HG03045 (cell line): ENCODE measurements around the gene GMPPA.

Experiments used
- ATAC-seq: cut with Tn5 transposase; IDR thresholded peaks from one replicate; pipeline ENCODE4 v1.9.1; 2021; ENCODE audit warnings: mild to moderate bottlenecking, moderate library complexity; ENCODE audit not compliant: unreplicated experiment

GMPPA gene

DNA sequence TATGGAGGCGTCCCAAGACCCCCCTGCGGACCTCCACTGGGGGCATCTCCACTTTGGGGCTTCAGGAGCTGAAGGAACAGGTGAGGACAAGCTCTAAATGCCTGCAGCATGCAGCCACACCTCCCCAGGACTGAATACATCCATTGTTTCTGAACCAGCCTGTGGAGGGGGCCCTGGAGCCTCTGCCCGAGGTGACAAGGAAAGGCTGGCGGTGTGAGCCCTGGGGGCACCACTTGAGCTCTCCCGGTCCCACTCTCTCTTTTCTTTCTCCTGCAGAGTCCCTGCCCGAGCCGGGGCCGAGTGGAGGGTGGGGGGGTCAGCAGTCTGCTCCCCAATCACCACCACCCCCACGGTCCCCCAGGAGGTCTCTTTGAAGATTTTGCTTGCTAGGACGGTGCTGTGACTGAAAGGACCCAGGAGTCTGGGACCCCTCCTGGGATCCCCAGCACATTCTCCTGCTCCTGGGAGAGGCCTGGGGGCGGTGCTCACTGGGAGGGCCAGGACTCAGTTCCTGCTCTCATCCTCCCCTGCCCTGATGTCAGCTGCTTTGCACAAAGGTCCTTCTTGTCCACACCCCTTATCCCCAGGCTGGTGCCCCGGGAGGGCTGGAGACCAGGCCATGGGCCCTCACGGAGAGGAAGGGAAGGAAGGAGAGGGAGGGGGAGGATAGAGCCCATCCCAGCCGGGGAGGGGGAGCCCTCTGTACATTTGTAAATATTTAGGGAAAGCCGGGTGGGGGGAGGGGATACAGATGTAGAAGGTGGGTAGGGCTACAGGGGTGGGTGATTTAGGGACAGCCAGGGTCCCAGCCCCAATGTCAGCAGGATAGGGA is 39.2 kb downstream of the GMPPA start:
- no peak for ATAC-seq

DNA sequence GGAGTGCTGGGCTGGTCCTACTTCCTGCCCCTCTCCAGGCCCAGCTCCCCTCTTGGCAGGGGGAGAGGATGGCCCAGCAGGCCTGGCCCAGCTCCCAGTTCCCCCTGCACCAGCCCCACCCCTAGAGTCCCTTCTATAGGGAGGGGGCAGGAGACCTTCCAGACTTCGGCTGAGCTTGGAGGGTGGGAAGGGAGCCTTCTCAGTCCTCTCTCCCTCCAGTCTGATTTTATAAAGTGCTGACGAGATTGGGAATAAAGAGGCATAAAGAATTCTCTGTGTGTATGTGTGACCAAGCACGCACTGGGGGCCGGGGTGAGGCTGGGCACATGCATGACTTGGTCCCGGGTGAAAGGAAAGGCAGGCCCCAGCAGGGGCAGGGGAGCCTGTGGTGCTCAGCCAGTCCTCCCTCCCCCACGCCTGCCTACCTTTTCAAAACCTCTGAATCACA is 39.8 kb downstream of the GMPPA start:
- no peak for ATAC-seq

DNA sequence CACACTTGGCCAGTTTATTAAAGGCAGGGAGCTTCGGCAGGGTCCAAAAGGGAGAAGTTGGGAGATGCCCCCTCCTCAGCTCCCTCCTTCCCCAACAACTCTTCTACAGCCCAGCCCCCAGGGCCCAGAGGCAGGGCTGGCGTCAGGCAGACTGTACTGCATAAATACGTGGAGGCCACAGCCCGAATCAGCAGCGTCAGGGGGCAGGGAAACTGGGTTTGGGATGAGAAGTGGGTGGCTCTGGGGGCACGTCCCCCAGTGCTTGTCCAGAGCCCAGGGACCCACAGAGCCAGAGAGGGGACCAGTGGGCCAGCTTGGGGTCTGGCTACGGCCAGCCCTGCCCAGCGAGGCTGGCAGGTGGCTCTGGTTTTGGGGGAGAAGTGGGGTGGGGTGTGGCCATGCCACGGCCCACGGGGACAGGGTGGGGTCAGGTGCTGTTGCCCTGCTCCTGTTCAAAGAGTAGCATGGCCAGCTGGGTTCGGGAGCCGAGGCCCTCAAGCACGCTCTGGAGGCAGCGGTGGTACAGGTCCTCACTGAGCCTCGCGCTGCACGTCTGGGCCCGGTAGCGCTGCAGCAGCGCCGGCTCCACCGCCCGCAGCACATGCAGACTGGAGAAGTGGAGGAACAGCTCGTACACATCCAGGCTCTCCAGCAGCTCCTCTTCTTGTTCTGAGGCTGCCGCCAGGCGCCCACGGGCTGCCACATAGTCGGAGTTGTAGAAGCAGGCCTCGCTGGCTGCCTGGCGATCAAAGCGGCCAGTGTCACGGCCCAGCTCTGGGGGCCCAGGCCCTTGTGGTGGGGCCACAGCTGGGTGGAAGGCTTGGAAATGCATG is 40.5 kb downstream of the GMPPA start:
- no peak for ATAC-seq

DNA sequence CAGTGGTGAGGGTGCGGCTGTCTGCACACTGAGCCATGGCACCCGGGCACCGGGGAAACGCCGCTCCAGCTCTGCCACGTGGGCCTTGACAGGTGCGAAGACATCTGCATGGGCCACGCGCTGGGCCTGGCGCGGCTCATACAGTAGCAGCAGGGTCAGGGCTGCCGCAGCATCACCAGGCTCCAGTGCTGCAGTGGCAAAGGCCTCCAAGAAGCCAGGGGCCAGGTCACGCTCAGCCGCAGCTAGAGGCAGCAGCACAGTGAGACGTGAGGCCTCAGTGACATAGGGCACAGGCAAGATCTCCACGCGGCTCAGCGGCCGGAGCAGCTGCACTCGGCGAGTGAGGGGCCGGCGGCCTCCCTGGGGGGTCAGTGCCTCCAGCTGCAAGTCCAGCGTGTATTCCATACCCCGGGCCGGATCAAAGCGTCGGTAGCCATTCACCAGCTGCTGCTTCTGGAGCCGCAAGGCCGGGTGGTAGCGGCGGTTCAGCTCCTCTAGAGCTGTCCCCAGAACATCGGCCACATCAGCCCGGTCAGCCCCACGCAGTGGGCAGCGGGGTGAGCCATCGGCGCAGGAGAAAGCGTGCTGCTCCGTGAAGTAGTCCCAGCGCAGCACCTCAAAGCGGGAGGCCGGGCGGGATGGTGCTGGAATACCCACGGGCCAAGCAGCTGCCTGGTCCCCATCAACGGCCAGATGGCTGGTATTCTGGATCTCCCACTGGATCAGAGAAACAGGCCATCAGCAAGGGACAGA is 41.4 kb downstream of the GMPPA start:
- ATAC-seq, result no peak

DNA sequence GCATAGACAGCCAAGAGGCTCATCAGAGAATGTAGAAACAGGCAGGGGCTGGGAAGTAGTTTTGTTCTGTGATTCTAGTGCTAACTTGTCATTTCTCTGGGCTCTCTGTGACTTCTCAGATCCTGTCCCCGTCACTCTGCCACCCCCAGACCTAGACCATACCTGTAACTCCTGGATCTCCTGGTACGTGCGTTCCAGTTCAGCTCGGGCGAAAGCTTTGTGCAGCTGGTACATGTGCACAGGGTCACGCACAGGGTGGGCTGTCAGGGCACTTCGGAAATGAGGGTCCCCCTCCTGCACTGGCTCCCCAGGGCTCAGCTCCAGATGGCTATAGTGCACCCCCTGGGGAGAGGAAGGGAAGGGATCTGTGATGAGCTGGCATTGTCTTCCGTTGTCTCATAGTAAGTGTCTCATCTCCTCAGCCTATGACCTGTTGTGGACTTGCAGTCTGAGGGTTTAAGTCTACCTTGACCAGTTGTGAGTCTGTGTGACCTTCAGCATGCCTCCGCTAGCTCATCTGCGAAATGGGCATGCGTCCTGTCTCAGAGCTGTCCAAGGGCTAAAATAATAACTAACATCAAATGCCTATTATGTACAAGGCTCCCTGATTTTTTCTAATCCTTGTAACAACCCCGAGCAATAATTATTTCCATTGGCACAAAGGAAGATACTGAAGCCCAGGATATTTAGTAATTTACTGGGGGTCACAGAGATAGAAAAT is 42.3 kb downstream of the GMPPA start:
- ATAC-seq, result no peak

DNA sequence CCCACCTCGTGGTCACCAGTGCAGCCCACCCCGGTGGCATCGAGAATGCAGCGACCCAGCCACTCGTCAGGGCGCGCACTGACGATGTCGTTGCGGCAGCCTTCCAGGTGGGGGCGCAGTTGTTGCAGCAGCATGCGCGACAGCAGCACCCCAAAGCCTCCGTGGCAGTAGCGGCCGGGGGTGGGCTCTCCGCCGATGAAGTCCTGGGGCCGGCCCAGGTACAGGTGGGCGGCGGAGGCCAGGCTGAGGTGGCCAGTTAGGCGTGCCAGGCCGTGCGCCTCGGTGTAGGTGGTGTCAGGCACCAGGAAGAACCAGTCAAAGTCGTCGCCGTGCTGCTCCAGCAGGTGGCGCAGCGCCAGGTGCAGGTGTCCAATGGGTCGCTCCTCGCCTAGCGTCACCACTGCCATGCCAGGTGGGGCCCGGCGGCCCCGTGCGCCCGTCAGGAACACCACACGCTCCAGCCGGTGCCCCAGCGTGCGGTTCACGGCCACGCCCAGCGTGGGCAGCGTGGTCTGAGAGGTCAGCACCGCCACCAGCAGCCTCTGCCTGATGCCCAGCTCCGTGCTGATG is 43.0 kb downstream of the GMPPA start:
- ATAC-seq, result peak; percentile 42

DNA sequence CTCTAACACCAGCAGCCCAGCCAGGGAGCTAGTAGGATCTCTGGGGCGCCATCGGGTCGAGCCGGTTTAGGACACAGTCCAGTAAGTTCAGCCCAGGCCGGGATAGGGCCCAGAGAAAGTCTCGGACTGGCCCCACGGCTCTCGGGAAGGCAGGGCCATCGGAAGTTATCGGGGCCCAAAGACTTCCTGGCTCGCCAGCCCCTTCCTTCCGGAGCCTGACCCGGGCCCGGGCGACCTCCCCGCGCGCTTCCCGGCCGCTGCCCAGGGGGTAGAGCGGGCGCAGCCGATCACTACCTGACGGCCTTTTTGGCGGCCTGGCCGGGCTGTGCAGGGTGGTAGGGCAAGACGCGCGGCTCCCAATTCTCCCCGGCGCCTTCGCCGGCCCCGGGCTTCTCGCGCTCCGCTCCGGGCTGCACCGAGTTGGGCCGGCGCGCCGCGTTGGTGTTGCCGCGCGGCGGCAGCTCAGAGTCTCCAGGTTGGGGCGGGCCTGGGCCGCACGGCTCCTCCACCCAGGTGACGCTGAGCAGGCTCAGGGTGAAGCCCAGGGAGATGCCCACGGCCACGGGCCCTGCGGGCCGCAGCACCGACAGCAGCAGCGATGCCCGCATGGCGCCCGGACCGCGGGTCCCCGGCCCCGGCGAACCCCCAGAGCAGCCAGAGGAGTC is 44.4 kb downstream of the GMPPA start:
- peak; percentile 42 for ATAC-seq

DNA sequence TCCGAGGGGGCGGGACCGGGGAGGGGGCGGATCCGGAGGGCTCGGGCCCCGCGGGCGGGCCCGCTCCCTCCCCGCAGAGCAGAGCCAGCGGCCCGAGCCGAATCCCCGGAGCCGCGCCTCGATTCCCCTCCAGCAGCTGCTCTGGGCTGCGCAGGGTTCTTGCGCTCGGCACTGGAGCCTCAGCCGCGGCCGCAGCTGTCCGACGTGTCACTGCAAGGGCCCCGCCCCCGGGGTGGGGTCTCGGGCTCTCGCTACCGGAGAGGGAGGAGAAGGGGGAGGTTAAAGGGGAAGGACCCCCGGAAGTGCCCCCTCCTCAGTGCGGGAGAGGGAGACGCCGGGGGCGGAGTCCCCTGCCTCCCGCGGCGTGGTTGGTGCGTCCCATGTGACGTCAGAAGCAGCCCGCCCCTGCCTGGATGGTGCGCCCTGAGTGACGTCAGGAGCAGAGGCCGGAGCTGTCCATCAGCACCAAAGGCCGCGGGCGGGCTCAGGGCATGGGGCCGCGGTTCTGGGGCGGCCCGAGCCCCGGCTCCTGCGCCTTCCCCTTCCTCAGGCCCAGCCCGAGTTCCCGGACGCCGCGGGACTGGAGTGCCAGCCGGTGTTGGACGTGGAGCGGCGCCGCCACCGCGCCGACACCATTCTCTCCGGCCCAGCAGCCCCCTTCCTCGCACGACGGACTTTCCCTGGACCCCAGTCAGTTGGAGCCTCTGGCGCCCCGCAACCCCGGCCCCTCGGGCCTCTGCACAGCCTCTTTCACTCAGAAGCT is 45.1 kb downstream of the GMPPA start, which contains the start of the genes CHPF and TMEM198:
TSS of gene CHPF (minus strand) at position 214 of the 763 bp plus-strand sequence. CDS start 271 bp downstream, outside the sequence.
TSS of gene TMEM198 (plus strand) at position 433 of the 763 bp plus-strand sequence. CDS start 700 bp downstream, outside the sequence.
- peak; percentile 82 for ATAC-seq

DNA sequence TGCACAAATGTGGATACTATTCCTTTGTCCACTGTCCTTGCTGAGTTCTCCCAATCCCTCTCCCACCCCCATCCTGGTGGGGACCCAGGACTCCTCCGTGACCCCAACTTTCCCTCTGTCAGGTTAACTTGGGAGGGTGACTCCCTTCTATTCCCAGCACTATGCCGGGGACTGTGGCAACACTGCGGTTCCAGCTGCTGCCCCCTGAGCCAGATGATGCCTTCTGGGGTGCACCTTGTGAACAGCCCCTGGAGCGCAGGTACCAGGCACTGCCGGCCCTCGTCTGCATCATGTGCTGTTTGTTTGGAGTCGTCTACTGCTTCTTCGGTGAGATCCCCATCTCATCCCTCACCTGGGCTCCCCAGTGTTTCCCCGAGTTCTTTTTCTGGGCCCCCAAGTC is 45.9 kb downstream of the GMPPA start:
- ATAC-seq, result no peak

DNA sequence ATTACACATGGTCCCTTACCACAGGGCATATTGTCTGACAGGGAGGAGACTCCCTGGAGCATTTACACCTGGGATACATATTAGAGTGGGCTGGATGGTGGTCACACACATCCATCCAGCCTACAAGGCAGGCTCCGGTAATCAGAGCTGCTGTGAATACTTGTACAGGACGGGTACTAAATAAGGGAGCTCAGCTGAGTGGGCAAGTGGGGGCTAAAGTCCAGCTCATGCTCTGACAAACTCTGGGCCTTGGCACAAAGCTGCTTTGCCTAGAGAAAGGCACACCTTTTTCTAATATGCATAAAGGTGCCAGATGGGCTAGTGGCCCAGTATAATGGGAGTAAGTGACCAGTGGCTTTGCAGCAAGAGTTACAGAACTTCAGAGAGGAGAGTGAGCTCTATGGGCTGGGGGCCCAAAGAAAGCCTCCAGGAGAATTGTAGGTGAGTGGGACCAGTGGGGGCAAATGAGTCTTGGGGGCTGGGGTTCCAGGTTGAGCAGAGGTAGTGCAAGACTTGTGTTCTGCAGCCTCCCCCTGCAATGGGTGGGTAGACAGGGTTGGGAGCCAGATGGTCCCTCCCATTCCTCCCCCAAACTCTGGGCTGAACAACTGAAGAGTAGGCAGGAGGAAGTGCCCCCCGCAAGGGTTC is 46.7 kb downstream of the GMPPA start:
- no peak for ATAC-seq

DNA sequence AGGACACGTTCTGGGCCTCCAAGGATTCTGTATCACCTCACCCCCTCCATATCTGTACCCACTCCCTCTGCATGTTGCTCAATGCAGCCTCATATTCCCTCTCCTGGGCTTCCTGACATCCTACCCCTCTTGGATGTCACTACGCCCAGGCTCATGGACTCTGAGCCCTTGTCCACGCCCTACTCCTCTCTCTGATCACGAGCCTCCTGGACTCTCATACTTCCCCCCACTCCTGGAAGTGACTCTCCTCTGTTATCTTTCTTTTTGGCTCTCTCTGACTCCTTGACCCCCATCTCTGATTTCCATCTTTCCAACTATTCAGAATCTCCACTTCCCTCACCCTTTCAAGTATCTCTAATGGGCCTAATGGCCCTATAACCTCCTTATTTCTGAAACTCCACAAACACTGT is 47.3 kb downstream of the GMPPA start:
- no peak for ATAC-seq

DNA sequence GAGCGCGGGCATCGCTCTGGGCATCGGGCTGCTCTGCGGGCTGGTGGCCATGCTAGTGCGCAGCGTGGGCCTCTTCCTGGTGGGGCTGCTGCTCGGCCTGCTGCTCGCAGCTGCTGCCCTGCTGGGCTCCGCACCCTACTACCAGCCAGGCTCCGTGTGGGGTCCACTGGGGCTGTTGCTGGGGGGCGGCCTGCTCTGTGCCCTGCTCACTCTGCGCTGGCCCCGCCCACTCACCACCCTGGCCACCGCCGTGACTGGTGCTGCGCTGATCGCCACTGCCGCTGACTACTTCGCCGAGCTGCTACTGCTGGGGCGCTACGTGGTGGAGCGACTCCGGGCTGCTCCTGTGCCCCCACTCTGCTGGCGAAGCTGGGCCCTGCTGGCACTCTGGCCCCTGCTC is 48.9 kb downstream of the GMPPA start:
- ATAC-seq, result no peak

DNA sequence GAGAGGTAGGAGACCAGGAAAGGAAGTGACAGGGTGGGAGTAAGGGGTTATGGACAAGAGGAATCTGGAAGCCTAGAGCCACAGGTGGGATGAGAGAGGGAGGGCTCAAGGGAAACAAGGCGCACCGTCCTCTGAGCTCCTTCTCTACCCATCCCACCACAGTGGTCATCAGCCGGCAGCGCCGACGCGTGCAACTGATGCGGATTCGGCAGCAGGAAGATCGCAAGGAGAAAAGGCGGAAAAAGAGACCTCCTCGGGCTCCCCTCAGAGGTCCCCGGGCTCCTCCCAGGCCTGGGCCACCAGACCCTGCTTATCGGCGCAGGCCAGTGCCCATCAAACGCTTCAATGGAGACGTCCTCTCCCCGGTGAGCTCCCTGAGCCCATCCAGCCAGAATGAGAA is 50.3 kb downstream of the GMPPA start:
- ATAC-seq, result no peak

DNA sequence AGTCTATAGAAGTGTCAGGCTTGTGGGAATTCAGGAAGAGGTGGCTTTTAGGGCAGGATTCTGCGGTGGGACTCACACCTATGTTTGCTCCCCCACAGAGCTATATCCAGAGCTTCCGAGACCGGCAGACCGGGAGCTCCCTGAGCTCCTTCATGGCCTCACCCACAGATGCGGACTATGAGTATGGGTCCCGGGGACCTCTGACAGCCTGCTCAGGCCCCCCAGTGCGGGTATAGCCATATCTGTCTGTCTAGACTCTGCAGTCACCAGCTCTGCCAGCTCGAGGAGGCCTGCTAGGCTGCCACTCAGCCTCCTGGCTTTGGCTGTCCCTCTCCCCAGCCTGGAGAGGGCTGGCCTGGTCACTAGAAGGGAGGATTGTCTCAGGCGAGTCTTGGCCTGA is 50.9 kb downstream of the GMPPA start:
- no peak for ATAC-seq

DNA sequence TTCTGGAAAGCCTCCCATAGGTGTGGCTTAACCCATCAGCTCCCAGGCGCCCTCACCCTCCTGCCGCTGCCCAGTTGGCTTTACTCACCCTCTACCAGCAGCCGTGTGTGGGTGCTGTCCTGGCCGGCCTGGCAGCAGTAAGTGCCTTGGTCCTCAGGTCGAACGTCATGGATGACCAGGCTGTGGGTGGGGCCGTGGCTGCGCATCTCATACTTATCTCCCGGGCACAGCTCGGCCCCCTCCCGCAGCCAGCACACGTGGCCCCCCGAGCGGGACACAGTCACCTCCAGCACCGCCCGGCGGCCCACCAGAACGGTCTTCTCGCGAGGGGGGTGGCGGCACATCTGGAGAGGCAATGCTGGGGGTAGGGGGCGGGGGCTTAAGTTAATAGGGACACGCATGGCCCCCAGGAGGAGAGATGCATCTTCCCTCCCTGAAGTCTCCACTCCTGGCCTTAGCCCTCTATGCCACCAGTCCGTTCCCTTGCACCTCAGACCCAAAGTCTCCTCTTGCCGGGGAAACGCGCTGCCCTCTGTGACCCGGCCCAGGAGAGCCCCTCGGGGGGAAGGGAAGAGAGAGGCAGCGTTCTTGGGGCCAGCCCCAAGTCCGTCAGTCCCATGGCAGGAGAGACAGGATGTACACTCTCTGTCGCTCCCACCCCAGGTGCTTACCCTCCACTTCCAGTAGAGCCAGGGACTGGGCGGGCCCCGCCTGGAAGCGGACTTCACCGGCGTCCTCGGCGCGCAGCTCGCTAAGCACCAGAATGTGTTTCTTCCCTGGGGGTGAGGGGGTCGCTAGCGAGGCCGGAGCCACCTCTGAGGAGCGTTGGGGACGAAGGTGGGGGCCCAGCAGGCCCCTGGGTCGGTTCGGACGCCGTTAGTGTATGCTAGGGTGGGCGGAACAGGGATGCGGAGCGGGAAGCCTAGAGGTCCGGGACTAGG is 53.0 kb downstream of the GMPPA start:
- ATAC-seq, result peak; percentile 14

DNA sequence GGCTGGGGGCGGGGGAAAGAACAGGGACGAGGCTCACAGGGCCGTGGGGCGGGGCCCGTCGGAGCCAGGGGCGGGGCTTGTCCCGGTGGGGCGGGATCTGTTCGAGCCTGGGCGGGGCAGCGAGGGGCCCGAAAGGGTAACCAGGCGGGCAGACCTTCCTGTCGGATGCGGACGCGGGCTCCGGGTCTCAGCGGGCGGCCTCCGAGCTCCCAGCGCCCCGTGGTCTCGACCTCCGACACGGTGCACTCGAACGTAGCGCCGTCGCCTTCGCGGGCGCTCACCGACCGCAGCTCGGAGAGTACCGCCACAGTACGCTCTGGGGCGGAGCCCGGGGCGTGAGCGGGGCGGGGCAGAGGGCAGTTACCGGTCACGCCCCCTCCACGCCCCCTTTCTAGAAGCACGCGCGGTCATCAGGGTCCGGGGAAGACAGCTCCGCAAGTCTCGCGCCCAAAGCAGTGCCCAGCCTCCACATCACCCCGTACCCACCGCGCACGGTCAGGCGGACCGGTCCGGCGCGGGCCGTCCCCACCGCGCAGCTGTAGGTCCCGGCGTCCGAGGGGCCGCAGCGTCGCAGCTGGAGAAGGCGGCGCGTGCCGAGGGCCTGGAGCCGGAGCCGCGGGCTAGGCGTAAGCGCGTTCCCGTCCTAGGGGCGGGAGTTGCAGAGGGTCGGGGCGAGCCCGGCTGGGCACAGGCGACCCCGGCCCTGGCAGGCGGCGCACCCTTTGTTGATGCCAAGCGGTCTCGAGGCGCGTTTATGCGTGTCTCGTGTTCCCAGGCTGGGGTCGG is 53.9 kb downstream of the GMPPA start:
- peak; percentile 90 for ATAC-seq

DNA sequence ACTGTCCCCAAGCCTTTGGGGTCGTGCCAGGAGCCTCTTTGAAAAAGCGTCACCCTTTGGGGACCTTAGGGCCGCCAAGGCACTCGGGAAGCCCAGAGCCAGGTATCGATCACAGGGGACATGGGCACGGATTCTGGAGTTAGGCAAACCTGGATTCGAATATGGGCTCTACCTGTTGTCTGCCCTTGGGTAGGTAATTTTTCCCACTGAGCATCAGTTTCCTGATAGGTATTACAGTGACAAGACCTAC is 54.4 kb downstream of the GMPPA start:
- no peak for ATAC-seq
